ENCODE results near the gene GJD2.

The GJD2 gene

DNA sequence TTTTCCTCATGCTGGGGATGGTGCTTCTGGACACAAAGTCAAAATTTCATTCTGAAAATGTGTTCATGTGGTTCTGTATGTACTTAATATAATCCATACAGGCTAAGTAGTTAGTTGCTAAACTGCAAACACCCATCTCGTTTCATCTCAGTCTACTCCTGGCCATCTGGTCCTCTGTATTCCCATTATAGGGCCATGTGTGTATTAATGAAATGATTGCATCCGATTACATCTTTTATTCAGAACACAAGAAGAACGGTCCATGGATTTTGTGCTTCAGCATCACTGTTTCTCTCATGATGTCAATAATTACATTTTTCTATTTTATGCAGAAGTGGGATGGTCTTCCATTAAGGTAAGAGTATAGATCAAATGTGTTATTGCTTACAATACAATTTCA is 6.1 kb upstream of the GJD2 start (continued):
- TF ChIP-seq ZNF561 (tag by site-specific recombination; IDR thresholded peaks at IDR 0.05; ENCODE audit: borderline replicate concordance) (no peak), SCRT1 (tag by site-specific recombination; IDR thresholded peaks at IDR 0.05; ENCODE audit: borderline replicate concordance) (no peak)

DNA sequence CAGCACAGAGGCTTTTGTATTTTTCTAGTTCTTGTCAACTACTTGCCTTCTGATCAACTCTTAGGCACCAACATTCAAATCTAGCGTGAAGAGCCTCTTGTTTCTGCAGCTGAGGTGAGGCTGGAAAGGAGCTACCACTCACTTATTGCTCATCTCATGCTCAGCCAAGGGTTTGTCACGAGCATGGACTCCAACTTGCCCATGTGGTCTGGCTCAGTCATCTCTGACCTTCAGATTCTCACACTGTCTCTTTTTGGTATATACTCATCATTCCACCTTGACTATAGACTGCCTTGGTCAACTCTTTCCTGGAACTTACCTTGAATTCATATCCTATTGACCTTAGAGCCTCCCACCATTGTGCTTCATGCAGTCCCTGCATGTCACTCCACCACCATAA is 5.2 kb upstream of the GJD2 start:
- CTCF ChIA-PET: no interaction called here
- Histone ChIP-seq H3K27ac (ENCODE audit: extremely low read depth, low read depth, low read length) (no peak overlapping the region), H3K9me3 (ENCODE audit: control insufficient read depth, insufficient read depth, low read depth, low read length) (no peaks in the 10 kb centered on the region), H3K36me3 (ENCODE audit: control insufficient read depth in 2 of 2, insufficient read depth in 1 of 2, low read length in 2 of 2) (no peaks in the 10 kb centered on the region), H3K4me3 (ENCODE audit: low read depth, low read length) (no peak overlapping the region), H3K4me1 (ENCODE audit: control insufficient read depth, insufficient read depth, low read length) (no peaks in the 10 kb centered on the region)
- TF ChIP-seq ZNF423 (tag by site-specific recombination; IDR thresholded peaks at IDR 0.05): no peak
- no peak for TF ChIP-seq ZFHX2 (tag by site-specific recombination; conservative IDR thresholded peaks at IDR 0.05)
- no peak for TF ChIP-seq ZNF354C (tag by site-specific recombination; IDR thresholded peaks at IDR 0.05; ENCODE audit: borderline replicate concordance, low read depth)
- no peak for TF ChIP-seq ZNF266 (tag by site-specific recombination; IDR thresholded peaks at IDR 0.05; ENCODE audit: low read depth)
- TF ChIP-seq ZNF366 (tag by site-specific recombination; conservative IDR thresholded peaks at IDR 0.05): no peak
- no peak for TF ChIP-seq IKZF3 (tag by site-specific recombination; IDR thresholded peaks at IDR 0.05)
- TF ChIP-seq ZBTB17 (tag by site-specific recombination; IDR thresholded peaks at IDR 0.05): no peak
- no peak for TF ChIP-seq TCF7L2 (IDR thresholded peaks at IDR 0.05; ENCODE audit: borderline replicate concordance, low read depth, low read length)
- no peak for TF ChIP-seq ZNF560 (tag by site-specific recombination; IDR thresholded peaks at IDR 0.05; ENCODE audit: borderline replicate concordance)
- TF ChIP-seq ZSCAN23 (tag by site-specific recombination; IDR thresholded peaks at IDR 0.05): no peak
- no peak for TF ChIP-seq ZNF114 (tag by site-specific recombination; IDR thresholded peaks at IDR 0.05)
- no peak for TF ChIP-seq ZNF626 (tag by site-specific recombination; IDR thresholded peaks at IDR 0.05)
- TF ChIP-seq, protein P1, sequence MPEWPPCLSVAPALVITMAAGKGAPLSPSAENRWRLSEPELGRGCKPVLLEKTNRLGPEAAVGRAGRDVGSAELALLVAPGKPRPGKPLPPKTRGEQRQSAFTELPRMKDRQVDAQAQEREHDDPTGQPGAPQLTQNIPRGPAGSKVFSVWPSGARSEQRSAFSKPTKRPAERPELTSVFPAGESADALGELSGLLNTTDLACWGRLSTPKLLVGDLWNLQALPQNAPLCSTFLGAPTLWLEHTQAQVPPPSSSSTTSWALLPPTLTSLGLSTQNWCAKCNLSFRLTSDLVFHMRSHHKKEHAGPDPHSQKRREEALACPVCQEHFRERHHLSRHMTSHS (tag by site-specific recombination; IDR thresholded peaks at IDR 0.05): no peak
- TF ChIP-seq, protein P2, sequence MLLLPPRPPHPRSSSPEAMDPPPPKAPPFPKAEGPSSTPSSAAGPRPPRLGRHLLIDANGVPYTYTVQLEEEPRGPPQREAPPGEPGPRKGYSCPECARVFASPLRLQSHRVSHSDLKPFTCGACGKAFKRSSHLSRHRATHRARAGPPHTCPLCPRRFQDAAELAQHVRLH (tag by site-specific recombination; IDR thresholded peaks at IDR 0.05): no peak
- TF ChIP-seq ZFP37 (tag by site-specific recombination; IDR thresholded peaks at IDR 0.05): no peak
- TF ChIP-seq ZNF426 (tag by site-specific recombination; IDR thresholded peaks at IDR 0.05): no peak
- TF ChIP-seq ZNF791 (tag by site-specific recombination; IDR thresholded peaks at IDR 0.05): no peak
- POLR2A ChIA-PET: no interaction called here

DNA sequence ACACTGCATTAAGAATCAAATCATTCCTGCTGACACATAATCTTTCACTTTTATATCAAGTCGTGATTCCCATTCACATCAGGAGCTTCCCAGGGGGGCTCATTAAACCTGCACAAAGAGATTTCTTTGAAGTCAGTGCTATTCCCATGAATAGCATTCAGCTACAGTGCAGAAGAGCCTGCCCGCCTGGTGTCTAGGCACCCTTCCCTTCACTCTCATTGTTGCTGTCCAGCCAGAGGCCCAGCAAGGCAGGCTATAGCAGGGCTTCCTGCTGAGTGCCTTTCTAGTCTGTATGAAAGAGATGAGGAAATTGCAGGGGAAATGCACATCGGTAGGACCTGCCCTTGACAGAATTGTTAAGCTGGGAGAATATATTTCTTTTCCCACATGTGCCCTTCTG is 4.5 kb upstream of the GJD2 start:
- TF ChIP-seq, protein P3, sequence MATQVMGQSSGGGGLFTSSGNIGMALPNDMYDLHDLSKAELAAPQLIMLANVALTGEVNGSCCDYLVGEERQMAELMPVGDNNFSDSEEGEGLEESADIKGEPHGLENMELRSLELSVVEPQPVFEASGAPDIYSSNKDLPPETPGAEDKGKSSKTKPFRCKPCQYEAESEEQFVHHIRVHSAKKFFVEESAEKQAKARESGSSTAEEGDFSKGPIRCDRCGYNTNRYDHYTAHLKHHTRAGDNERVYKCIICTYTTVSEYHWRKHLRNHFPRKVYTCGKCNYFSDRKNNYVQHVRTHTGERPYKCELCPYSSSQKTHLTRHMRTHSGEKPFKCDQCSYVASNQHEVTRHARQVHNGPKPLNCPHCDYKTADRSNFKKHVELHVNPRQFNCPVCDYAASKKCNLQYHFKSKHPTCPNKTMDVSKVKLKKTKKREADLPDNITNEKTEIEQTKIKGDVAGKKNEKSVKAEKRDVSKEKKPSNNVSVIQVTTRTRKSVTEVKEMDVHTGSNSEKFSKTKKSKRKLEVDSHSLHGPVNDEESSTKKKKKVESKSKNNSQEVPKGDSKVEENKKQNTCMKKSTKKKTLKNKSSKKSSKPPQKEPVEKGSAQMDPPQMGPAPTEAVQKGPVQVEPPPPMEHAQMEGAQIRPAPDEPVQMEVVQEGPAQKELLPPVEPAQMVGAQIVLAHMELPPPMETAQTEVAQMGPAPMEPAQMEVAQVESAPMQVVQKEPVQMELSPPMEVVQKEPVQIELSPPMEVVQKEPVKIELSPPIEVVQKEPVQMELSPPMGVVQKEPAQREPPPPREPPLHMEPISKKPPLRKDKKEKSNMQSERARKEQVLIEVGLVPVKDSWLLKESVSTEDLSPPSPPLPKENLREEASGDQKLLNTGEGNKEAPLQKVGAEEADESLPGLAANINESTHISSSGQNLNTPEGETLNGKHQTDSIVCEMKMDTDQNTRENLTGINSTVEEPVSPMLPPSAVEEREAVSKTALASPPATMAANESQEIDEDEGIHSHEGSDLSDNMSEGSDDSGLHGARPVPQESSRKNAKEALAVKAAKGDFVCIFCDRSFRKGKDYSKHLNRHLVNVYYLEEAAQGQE (tag by site-specific recombination; IDR thresholded peaks at IDR 0.05): no peak
- TF ChIP-seq, protein P4, sequence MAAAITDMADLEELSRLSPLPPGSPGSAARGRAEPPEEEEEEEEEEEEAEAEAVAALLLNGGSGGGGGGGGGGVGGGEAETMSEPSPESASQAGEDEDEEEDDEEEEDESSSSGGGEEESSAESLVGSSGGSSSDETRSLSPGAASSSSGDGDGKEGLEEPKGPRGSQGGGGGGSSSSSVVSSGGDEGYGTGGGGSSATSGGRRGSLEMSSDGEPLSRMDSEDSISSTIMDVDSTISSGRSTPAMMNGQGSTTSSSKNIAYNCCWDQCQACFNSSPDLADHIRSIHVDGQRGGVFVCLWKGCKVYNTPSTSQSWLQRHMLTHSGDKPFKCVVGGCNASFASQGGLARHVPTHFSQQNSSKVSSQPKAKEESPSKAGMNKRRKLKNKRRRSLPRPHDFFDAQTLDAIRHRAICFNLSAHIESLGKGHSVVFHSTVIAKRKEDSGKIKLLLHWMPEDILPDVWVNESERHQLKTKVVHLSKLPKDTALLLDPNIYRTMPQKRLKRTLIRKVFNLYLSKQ (tag by site-specific recombination; IDR thresholded peaks at IDR 0.05; ENCODE audit: borderline replicate concordance): no peak
- TF ChIP-seq ZNF830 (tag by site-specific recombination; IDR thresholded peaks at IDR 0.05; ENCODE audit: low read depth) (no peak), KLF7 (tag by site-specific recombination; IDR thresholded peaks at IDR 0.05; ENCODE audit: borderline replicate concordance) (no peak)
- no peaks in the 10 kb centered on the region for H3K36me3 ChIP-seq (ENCODE audit: control insufficient read depth in 2 of 2, insufficient read depth in 1 of 2, low read length in 2 of 2)
- H3K4me1 ChIP-seq (ENCODE audit: control insufficient read depth, insufficient read depth, low read length): no peaks in the 10 kb centered on the region
- CTCF ChIA-PET: interaction anchor here (1.1 kb wide), 1 partner anchor 51 kb away, joined by 4 read pairs; no protein-coding TSS in a partner anchor
- POLR2A ChIA-PET: no interaction called here
- no peak overlapping the region for H3K27ac ChIP-seq (ENCODE audit: extremely low read depth, low read depth, low read length)
- no peaks in the 10 kb centered on the region for H3K9me3 ChIP-seq (ENCODE audit: control insufficient read depth, insufficient read depth, low read depth, low read length)
- H3K4me3 ChIP-seq (ENCODE audit: low read depth, low read length): no peak overlapping the region

All from HEK293 (cell line).